Gastroesophageal sphincter (tissue), 4 donors: Measurements from ENCODE around the gene RIT1. TPM values are rescaled to one million over a fixed set of nuclear protein-coding genes. Genes with fewer than 3 reads are reported as not detected.

ENCODE experiments used
- ATAC-seq: fragments of 150-250 bp; one replicate; pipeline ENCODE4 v1.9.1; 2016; ENCODE audit warnings: mild to moderate bottlenecking, moderate library complexity
- H3K27ac ChIP-seq, 4 donors: fragments of 200-600 bp; sonication (generic) in 3 of 4; 1 replicate in 3 of 4; 2 replicates in 1 of 4; pipeline ENCODE4 v1.5.1; 2016 to 2019
- H3K27me3 ChIP-seq: fragments of 200-600 bp; sonication (generic); one replicate; pipeline ENCODE4 v1.5.1; 2019
- H3K36me3 ChIP-seq, 2 donors: fragments of 200-600 bp; sonication (generic); one replicate each; pipeline ENCODE4 v1.5.1; 2019; ENCODE audit warnings: control low read depth in 1 of 2
- H3K4me1 ChIP-seq, 3 donors: fragments of 200-600 bp; sonication (generic); 1 replicate in 2 of 3; 2 replicates in 1 of 3; pipeline ENCODE4 v1.5.1; 2016 to 2019; ENCODE audit warnings: control low read depth in 2 of 3
- H3K4me3 ChIP-seq, 2 donors: fragments of 200-600 bp; sonication (generic); one replicate each; pipeline ENCODE4 v1.5.1; 2019; ENCODE audit warnings: mild to moderate bottlenecking in 1 of 2, moderate library complexity in 1 of 2
- H3K9me3 ChIP-seq, 3 donors: fragments of 200-600 bp; sonication (generic); one replicate each; pipeline ENCODE4 v1.5.1; 2017 to 2019; ENCODE audit warnings: control low read depth in 2 of 3
- EP300 ChIP-seq: sonication (generic); formaldehyde crosslinking; IDR thresholded peaks from one replicate; pipeline ENCODE4 v1.6.1; 2017; ENCODE audit warnings: antibody characterized with exemption, mild to moderate bottlenecking
- POLR2A ChIP-seq, 2 donors: fragments of 450-650 bp; IDR thresholded peaks; one replicate each; pipeline ENCODE4 v1.6.1; 2017; ENCODE audit warnings: antibody characterized with exemption in 2 of 2, mild to moderate bottlenecking in 2 of 2, moderate library complexity in 1 of 2
- POLR2AphosphoS5 ChIP-seq: sonication (generic); formaldehyde crosslinking; IDR thresholded peaks from one replicate; pipeline ENCODE4 v1.6.1; 2017; ENCODE audit warnings: antibody characterized with exemption
- WGBS, 2 donors: methylation state at CpG; one replicate each; pipeline ENCODE4 v1.1.5; 2018; ENCODE audit warnings: low coverage in 1 of 2; 5-methylcytosine and 5-hydroxymethylcytosine counted together
- total RNA-seq, 4 donors: library from RNA; depleted of rRNA; stranded (reverse); fragments of >200 nt; gene quantifications; one replicate each; pipeline ENCODE4 v1.1.0, GENCODE V29; 2016
- TF ChIP-seq, protein P1 (sequence below), 4 experiments: fragments of 200-600 bp in 2 of 4; fragments of 450-650 bp in 2 of 4; sonication (generic) in 1 of 4; IDR thresholded peaks; one replicate each; pipeline ENCODE4 v1.5.1; 2017 to 2019; ENCODE audit warnings: antibody characterized with exemption in 4 of 4, mild to moderate bottlenecking in 2 of 4, moderate library complexity in 2 of 4

The RIT1 gene
- total RNA-seq, 4 donors from 2014 or later = 25.0 to 37.1 (median 30.0) TPM

DNA sequence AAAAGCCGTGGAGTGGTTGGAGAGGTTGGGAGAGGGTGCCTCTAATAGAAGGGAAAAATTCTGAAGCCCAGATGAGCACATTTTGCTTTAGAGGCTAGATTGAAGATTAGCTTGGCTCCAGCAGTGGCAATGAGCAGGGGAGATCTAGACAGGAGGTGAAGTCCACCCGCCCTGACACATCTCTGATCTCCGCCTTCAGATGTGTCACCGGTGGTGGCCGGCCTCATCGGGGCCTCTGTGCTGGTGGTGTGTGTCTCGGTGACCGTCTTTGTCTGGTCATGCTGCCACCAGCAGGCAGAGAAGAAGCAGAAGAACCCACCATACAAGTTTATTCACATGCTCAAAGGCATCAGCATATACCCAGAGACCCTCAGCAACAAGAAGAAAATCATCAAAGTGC is 43.4 kb downstream of the RIT1 start:
- Histone ChIP-seq H3K4me3 (no peak overlapping the region), H3K4me1 (peaks cover 0 to 14% (median 0%) of the 10 kb centered on the region in 3 donors), H3K9me3 (no peaks in the 10 kb centered on the region), H3K27ac (no peak overlapping the region), H3K36me3 (no peaks in the 10 kb centered on the region), H3K27me3 (no peaks in the 10 kb centered on the region)
- WGBS, 2 donors = 85% methylated on average over 8 of the region's 8 CpGs; no CpG with 5 or more reads in 1 of the 2 donors
- ATAC-seq = no peak
- TF ChIP-seq EP300 (no peak), POLR2A (IDR thresholded peaks at IDR 0.05) (no peak), POLR2AphosphoS5 (no peak)
- TF ChIP-seq, protein P1, sequence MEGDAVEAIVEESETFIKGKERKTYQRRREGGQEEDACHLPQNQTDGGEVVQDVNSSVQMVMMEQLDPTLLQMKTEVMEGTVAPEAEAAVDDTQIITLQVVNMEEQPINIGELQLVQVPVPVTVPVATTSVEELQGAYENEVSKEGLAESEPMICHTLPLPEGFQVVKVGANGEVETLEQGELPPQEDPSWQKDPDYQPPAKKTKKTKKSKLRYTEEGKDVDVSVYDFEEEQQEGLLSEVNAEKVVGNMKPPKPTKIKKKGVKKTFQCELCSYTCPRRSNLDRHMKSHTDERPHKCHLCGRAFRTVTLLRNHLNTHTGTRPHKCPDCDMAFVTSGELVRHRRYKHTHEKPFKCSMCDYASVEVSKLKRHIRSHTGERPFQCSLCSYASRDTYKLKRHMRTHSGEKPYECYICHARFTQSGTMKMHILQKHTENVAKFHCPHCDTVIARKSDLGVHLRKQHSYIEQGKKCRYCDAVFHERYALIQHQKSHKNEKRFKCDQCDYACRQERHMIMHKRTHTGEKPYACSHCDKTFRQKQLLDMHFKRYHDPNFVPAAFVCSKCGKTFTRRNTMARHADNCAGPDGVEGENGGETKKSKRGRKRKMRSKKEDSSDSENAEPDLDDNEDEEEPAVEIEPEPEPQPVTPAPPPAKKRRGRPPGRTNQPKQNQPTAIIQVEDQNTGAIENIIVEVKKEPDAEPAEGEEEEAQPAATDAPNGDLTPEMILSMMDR (IDR thresholded peaks at IDR 0.05) = no peak

GRCh38 chr1:155864393-155864792 is 46.8 kb downstream of the RIT1 start:
- Histone ChIP-seq H3K4me1 (peaks cover 0 to 21% (median 6%) of the 10 kb centered on the region in 3 donors), H3K36me3 (no peaks in the 10 kb centered on the region), H3K27ac (no peak overlapping the region), H3K27me3 (no peaks in the 10 kb centered on the region), H3K9me3 (no peaks in the 10 kb centered on the region), H3K4me3 (no peak overlapping the region)
- ATAC-seq = no peak
- TF ChIP-seq POLR2AphosphoS5 (no peak), POLR2A (IDR thresholded peaks at IDR 0.05) (no peak), EP300 (no peak)
- TF ChIP-seq, protein P1 (IDR thresholded peaks at IDR 0.05) = no peak

- no peaks in the 10 kb centered on the region for H3K9me3 ChIP-seq
- TF ChIP-seq, protein P1 (IDR thresholded peaks at IDR 0.05) = no peak
- no peak for TF ChIP-seq POLR2A (IDR thresholded peaks at IDR 0.05)
- TF ChIP-seq EP300 = no peak
- no peak for TF ChIP-seq POLR2AphosphoS5
- H3K4me3 ChIP-seq = no peak overlapping the region
- H3K27me3 ChIP-seq = no peaks in the 10 kb centered on the region
- no peaks in the 10 kb centered on the region for H3K36me3 ChIP-seq
- H3K4me1 ChIP-seq = peaks cover 0 to 42% (median 9%) of the 10 kb centered on the region in 3 donors
- WGBS, 2 donors = 76 to 100% methylated on average over 1 to 2 of the region's 2 CpGs
- peak overlapping the region in 3 of 4 donors; percentile 84 to 92 (median 87) for H3K27ac ChIP-seq
- no peak for ATAC-seq
Measured at GRCh38 chr1:155861896-155862295, 49.3 kb downstream of the RIT1 start.

GRCh38 chr1:155860970-155861510 is 50.1 kb downstream of the RIT1 start:
- no peak for ATAC-seq
- H3K36me3 ChIP-seq = no peaks in the 10 kb centered on the region
- H3K4me1 ChIP-seq = peaks cover 0 to 50% (median 11%) of the 10 kb centered on the region in 3 donors
- no peaks in the 10 kb centered on the region for H3K9me3 ChIP-seq
- peak overlapping the region; percentile 14 to 92 (median 86) for H3K27ac ChIP-seq
- H3K4me3 ChIP-seq = peak overlapping the region in 1 of 2 donors; percentile 55
- TF ChIP-seq POLR2A (IDR thresholded peaks at IDR 0.05) = no peak
- no peak for TF ChIP-seq EP300
- TF ChIP-seq, protein P1 (IDR thresholded peaks at IDR 0.05) = no peak
- TF ChIP-seq POLR2AphosphoS5 = no peak
- no peaks in the 10 kb centered on the region for H3K27me3 ChIP-seq
- 36 to 64% methylated on average over 1 to 2 of the region's 2 CpGs for WGBS, 2 donors
